T47D (cell line): Measurements from ENCODE around the gene PRICKLE3.

Source experiments
- DNase-seq, 2 experiments: peaks; one replicate each; pipeline versions ENCODE4 v3.0.0 to v3.0.0-alpha.2; 2011 to 2012; ENCODE audit warnings: low read depth in 1 of 2, low spot score in 1 of 2
- JUND ChIP-seq: IDR thresholded peaks from 2 replicates; pipeline ENCODE4 v1.6.1; 2012; ENCODE audit warnings: low read depth
- in situ Hi-C: cut with HindIII; loops from 2 replicates; pipeline ENCODE4 v1.10.0; 2016; ENCODE audit warnings: low sequenced_read_pairs, low pct_unique_long_range_greater_than_20kb

PRICKLE3 gene

GRCh38 chrX:49202022-49202421 is 15.8 kb upstream of the PRICKLE3 start:
- DNase-seq, result peak in 1 of 2 experiments; percentile 81
- TF ChIP-seq JUND, result no peak
- in situ Hi-C loops, result no loop called here

DNA sequence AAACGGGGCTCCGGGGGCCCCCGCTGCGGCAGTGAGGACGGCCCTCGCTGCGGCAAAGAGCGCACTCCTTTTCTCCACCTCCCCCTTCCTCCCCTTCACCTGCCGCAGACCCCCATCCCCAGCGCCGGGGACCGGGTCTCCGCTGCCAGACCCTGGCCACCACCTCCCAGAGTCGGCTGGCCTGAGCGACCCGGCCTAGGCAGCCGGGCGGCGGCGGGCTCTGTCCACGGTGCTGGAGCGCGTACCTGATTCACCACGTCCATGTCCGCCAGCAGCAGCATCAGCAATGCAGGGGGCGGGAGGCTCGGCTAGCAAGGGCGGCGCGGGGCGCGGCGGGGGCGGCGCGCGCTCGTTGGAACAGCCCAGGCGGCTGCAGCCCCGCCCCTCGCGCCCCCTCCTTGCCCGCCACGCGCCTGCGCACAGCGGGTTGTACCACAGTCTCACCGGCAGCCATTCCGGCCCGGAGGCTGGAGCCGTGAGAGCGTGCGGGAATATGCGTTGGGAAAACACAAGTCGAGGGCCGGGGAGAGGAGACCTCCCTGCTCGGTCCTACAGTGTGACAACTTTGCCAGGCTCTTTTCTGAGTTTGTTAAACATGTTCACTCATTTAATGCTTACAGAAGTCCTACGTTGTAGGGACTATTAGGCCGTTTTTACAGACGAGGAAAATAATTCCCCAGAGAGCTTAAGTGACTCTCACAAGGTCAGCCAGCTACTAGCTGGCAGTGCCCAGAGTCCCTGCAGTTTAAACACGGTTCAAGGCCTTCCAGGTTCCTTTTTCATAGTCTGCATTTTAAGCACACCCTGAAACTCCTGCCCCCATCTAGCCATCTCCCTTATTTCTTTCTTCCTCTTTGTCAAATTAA is 14.0 kb upstream of the PRICKLE3 start, which contains the start of gene SYP:
TSS of gene SYP (minus strand) at position 288 of the 866 bp plus-strand sequence. CDS start at position 281, 7 bp downstream.
- in situ Hi-C loops, result no loop called here
- no peak for TF ChIP-seq JUND
- DNase-seq, result peak; percentile 81 to 93

DNA sequence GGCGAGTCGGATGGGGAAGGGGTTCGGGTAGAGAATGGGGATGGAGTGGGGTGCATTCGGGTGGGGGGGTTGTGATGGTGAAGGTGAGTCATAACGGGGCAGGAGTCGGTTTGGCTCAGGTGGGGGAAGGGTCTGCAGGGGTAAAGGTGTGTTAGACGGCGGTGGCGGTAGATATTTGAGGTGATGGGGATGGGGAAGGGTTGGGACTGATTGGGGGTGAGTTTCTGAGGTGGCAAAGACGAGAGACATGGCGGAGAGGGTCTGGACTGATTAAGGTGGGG is 13.1 kb upstream of the PRICKLE3 start:
- DNase-seq, result no peak
- in situ Hi-C loops, result no loop called here
- no peak for TF ChIP-seq JUND

- no peak for TF ChIP-seq JUND
- in situ Hi-C loops, result no loop called here
- DNase-seq, result no peak
These were observed 12.6 kb upstream of the PRICKLE3 start for GRCh38 chrX:49198540-49199314.

DNA sequence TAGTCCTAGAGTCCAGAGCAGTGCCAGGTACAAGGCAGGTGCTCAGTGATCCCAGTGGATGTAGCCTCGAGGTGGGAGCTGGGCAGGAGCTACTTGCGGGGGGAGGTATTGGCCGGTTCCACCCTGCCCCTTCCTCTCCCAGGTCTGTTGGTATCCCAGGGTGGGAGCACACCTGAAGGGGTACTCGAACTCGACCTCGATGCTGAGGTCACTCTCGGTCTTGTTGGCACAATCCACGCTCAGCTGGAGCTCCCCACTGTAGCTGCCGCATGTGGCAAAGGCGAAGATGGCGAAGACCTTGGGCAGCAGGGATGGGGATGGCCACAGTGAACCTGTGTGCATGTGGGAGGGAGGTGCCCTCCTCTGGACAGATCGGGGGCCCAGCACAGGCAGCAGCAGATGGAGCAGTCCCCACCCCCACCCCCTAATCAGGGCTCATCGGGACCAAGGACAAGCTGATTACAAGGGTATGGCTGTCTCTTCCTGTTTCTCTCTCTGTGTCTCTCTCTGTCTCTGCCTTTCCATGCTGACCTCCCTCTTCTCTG is 11.4 kb upstream of the PRICKLE3 start:
- TF ChIP-seq JUND, result no peak
- in situ Hi-C loops, result no loop called here
- no peak for DNase-seq

- no peak for DNase-seq
- in situ Hi-C loops, result no loop called here
- no peak for TF ChIP-seq JUND
These were observed 7.4 kb upstream of the PRICKLE3 start for GRCh38 chrX:49193542-49193964.

- no peak for TF ChIP-seq JUND
- in situ Hi-C loops, result no loop called here
These were observed 6.7 kb upstream of the PRICKLE3 start for GRCh38 chrX:49192722-49193328.

GRCh38 chrX:49191574-49192011 is 5.4 kb upstream of the PRICKLE3 start:
- no peak for DNase-seq
- TF ChIP-seq JUND, result no peak
- in situ Hi-C loops, result no loop called here

More at GRCh38 chrX:49192722-49193328, 6.7 kb upstream of the PRICKLE3 start:
- DNase-seq, result peak in 1 of 2 experiments; percentile 55

GRCh38 chrX:49190821-49191573 is 4.8 kb upstream of the PRICKLE3 start:
- no peak for TF ChIP-seq JUND
- in situ Hi-C loops, result no loop called here

GRCh38 chrX:49189606-49190005 is 3.4 kb upstream of the PRICKLE3 start:
- no peak for TF ChIP-seq JUND
- in situ Hi-C loops, result no loop called here
- DNase-seq, result no peak

More at GRCh38 chrX:49190821-49191573, 4.8 kb upstream of the PRICKLE3 start:
- DNase-seq, result peak; percentile 86 to 99

- no peak for TF ChIP-seq JUND
- no peak for DNase-seq
- in situ Hi-C loops, result no loop called here
These were observed 2.4 kb upstream of the PRICKLE3 start for GRCh38 chrX:49188468-49189076.
